ENCODE measurements around the gene SLC44A5.

SLC44A5 gene

GRCh38 chr1:75338616-75339483 lies 272.1 kb downstream of the SLC44A5 start:
- Mint-ChIP-seq H3K4me1 (no peaks in the 10 kb centered on the region), H3K27me3 (no peaks in the 10 kb centered on the region), H3K4me3 (no peak overlapping the region), H3K27ac (peak overlapping the region in 1 of 2 donors; percentile 33), H3K9me3 (no peaks in the 10 kb centered on the region)
- ATAC-seq (peak; percentile 35), DNase-seq (no peak)

GRCh38 chr1:75334876-75335389 lies 276.0 kb downstream of the SLC44A5 start:
- H3K27me3 Mint-ChIP-seq, result no peaks in the 10 kb centered on the region
- H3K27ac Mint-ChIP-seq, result no peak overlapping the region

GRCh38 chr1:75330624-75331023 lies 280.3 kb downstream of the SLC44A5 start:
- Mint-ChIP-seq H3K4me1 (no peaks in the 10 kb centered on the region), H3K4me3 (no peak overlapping the region), H3K27ac (no peak overlapping the region), H3K27me3 (no peaks in the 10 kb centered on the region), H3K9me3 (no peaks in the 10 kb centered on the region)
- ATAC-seq (no peak), DNase-seq (no peak)

More at GRCh38 chr1:75334876-75335389, 276.0 kb downstream of the SLC44A5 start:
- Mint-ChIP-seq H3K4me3 (no peak overlapping the region), H3K9me3 (no peaks in the 10 kb centered on the region), H3K4me1 (no peaks in the 10 kb centered on the region)
- ATAC-seq (no peak), DNase-seq (no peak)

- DNase-seq, result no peak
- Mint-ChIP-seq H3K9me3 (no peaks in the 10 kb centered on the region), H3K27ac (no peak overlapping the region), H3K4me3 (no peak overlapping the region), H3K4me1 (no peaks in the 10 kb centered on the region), H3K27me3 (no peaks in the 10 kb centered on the region)
- no peak for ATAC-seq
Observed at GRCh38 chr1:75328691-75329090, 282.2 kb downstream of the SLC44A5 start.

- Mint-ChIP-seq H3K27ac (no peak overlapping the region), H3K9me3 (peaks cover 0 to 4% of the 10 kb centered on the region in 2 donors), H3K4me1 (no peaks in the 10 kb centered on the region), H3K27me3 (no peaks in the 10 kb centered on the region), H3K4me3 (no peak overlapping the region)
- DNase-seq (no peak), ATAC-seq (no peak)
Observed at GRCh38 chr1:75327395-75327794, 283.5 kb downstream of the SLC44A5 start.

GRCh38 chr1:75317976-75318375 lies 292.9 kb downstream of the SLC44A5 start:
- Mint-ChIP-seq H3K4me3 (no peak overlapping the region), H3K27ac (no peak overlapping the region), H3K4me1 (no peaks in the 10 kb centered on the region), H3K9me3 (peaks cover 0 to 6% of the 10 kb centered on the region in 2 donors), H3K27me3 (no peaks in the 10 kb centered on the region)
- DNase-seq (no peak), ATAC-seq (no peak)

GRCh38 chr1:75316230-75316629 lies 294.7 kb downstream of the SLC44A5 start:
- no peak for ATAC-seq
- Mint-ChIP-seq H3K4me3 (no peak overlapping the region), H3K4me1 (no peaks in the 10 kb centered on the region), H3K27ac (no peak overlapping the region), H3K9me3 (no peaks in the 10 kb centered on the region), H3K27me3 (no peaks in the 10 kb centered on the region)
- no peak for DNase-seq

- DNase-seq (no peak), ATAC-seq (no peak)
- Mint-ChIP-seq H3K27ac (no peak overlapping the region), H3K9me3 (no peaks in the 10 kb centered on the region), H3K27me3 (no peaks in the 10 kb centered on the region), H3K4me3 (no peak overlapping the region), H3K4me1 (no peaks in the 10 kb centered on the region)
Observed at GRCh38 chr1:75312620-75313019, 298.3 kb downstream of the SLC44A5 start.

- H3K27ac Mint-ChIP-seq, result no peak overlapping the region
- no peaks in the 10 kb centered on the region for H3K27me3 Mint-ChIP-seq
- H3K4me1 Mint-ChIP-seq, result no peaks in the 10 kb centered on the region
- no peak for DNase-seq
- no peak overlapping the region for H3K4me3 Mint-ChIP-seq
- ATAC-seq, result no peak
- no peaks in the 10 kb centered on the region for H3K9me3 Mint-ChIP-seq
Observed at GRCh38 chr1:75310067-75310466, 300.8 kb downstream of the SLC44A5 start.

GRCh38 chr1:75308365-75308764 lies 302.5 kb downstream of the SLC44A5 start:
- ATAC-seq (no peak), DNase-seq (no peak)
- Mint-ChIP-seq H3K9me3 (no peaks in the 10 kb centered on the region), H3K27ac (no peak overlapping the region), H3K27me3 (no peaks in the 10 kb centered on the region), H3K4me1 (no peaks in the 10 kb centered on the region), H3K4me3 (no peak overlapping the region)

GRCh38 chr1:75305061-75305460 lies 305.9 kb downstream of the SLC44A5 start:
- DNase-seq, result no peak

GRCh38 chr1:75293270-75293669 lies 317.6 kb downstream of the SLC44A5 start:
- DNase-seq, result no peak
- ATAC-seq, result no peak
- H3K27ac Mint-ChIP-seq, result peak overlapping the region in 1 of 2 donors; percentile 20
- no peaks in the 10 kb centered on the region for H3K27me3 Mint-ChIP-seq
- no peaks in the 10 kb centered on the region for H3K4me1 Mint-ChIP-seq
- H3K4me3 Mint-ChIP-seq, result no peak overlapping the region
- H3K9me3 Mint-ChIP-seq, result no peaks in the 10 kb centered on the region

More at GRCh38 chr1:75305061-75305460, 305.9 kb downstream of the SLC44A5 start:
- H3K4me3 Mint-ChIP-seq, result no peak overlapping the region
- H3K27me3 Mint-ChIP-seq, result no peaks in the 10 kb centered on the region
- no peak for ATAC-seq
- no peak overlapping the region for H3K27ac Mint-ChIP-seq
- no peaks in the 10 kb centered on the region for H3K4me1 Mint-ChIP-seq
- H3K9me3 Mint-ChIP-seq, result no peaks in the 10 kb centered on the region

GRCh38 chr1:75292013-75292412 lies 318.9 kb downstream of the SLC44A5 start:
- H3K27ac Mint-ChIP-seq, result no peak overlapping the region
- ATAC-seq, result no peak
- no peaks in the 10 kb centered on the region for H3K9me3 Mint-ChIP-seq
- H3K27me3 Mint-ChIP-seq, result no peaks in the 10 kb centered on the region
- H3K4me3 Mint-ChIP-seq, result no peak overlapping the region
- H3K4me1 Mint-ChIP-seq, result no peaks in the 10 kb centered on the region
- DNase-seq, result no peak

- Mint-ChIP-seq H3K9me3 (peaks cover 0 to 7% of the 10 kb centered on the region in 2 donors), H3K27me3 (peaks cover 16% of the 10 kb centered on the region), H3K4me3 (no peak overlapping the region), H3K4me1 (no peaks in the 10 kb centered on the region), H3K27ac (no peak overlapping the region)
- ATAC-seq (no peak), DNase-seq (no peak)
Observed at GRCh38 chr1:75276385-75276784, 334.5 kb downstream of the SLC44A5 start.

- H3K9me3 Mint-ChIP-seq, result peaks cover 0 to 2% of the 10 kb centered on the region in 2 donors
- peaks cover 16% of the 10 kb centered on the region for H3K27me3 Mint-ChIP-seq
- H3K27ac Mint-ChIP-seq, result no peak overlapping the region
- no peak for DNase-seq
- no peaks in the 10 kb centered on the region for H3K4me1 Mint-ChIP-seq
- no peak overlapping the region for H3K4me3 Mint-ChIP-seq
- ATAC-seq, result no peak
Observed at GRCh38 chr1:75275631-75276030, 335.3 kb downstream of the SLC44A5 start.

GRCh38 chr1:75274920-75275506 lies 335.9 kb downstream of the SLC44A5 start:
- peaks cover 0 to under 1% of the 10 kb centered on the region in 2 donors for H3K9me3 Mint-ChIP-seq
- H3K4me1 Mint-ChIP-seq, result no peaks in the 10 kb centered on the region
- H3K27ac Mint-ChIP-seq, result no peak overlapping the region
- no peak overlapping the region for H3K4me3 Mint-ChIP-seq
- ATAC-seq (no peak), DNase-seq (no peak)
- peaks cover 16% of the 10 kb centered on the region for H3K27me3 Mint-ChIP-seq
